Gastrocnemius medialis (tissue), 4 donors: ENCODE results near the gene TMCO4.

Experiments
- CTCF ChIP-seq, 5 experiments: fragments of 450-650 bp in 3 of 5; fragments of 200-600 bp in 2 of 5; sonication (generic) in 2 of 5; IDR thresholded peaks in 4 of 5; conservative IDR thresholded peaks in 1 of 5; 1 replicate in 4 of 5; 2 replicates in 1 of 5; pipeline ENCODE4 v1.5.1; 2016 to 2019; ENCODE audit warnings: antibody characterized with exemption in 5 of 5, mild to moderate bottlenecking in 3 of 5, moderate library complexity in 3 of 5
- POLR2A ChIP-seq, 2 donors: fragments of 450-650 bp; IDR thresholded peaks; one replicate each; pipeline ENCODE4 v1.6.1; 2017; ENCODE audit warnings: antibody characterized with exemption in 2 of 2, mild to moderate bottlenecking in 2 of 2, moderate library complexity in 2 of 2

- no peak for TF ChIP-seq CTCF (IDR thresholded peaks at IDR 0.05 in 4 of 5, conservative IDR thresholded peaks at IDR 0.05 in 1 of 5)
- no peak for TF ChIP-seq POLR2A (IDR thresholded peaks at IDR 0.05)
Measured at GRCh38 chr1:19750101-19750881, 49.4 kb downstream of the TMCO4 start.
